Stimulated activated CD8-positive, alpha-beta memory T cell treated with anti-CD3 and anti-CD28 coated beads, Interleukin-15, amount 100 ng/mL, for 1 hour (primary cell): ENCODE data around the gene ANKRD40.

Source experiments
- DNase-seq: peaks from one replicate; pipeline ENCODE4 v3.0.0-alpha.2; 2020; ENCODE audit warnings: low read depth

Gene ANKRD40

GRCh38 chr17:50668025-50668837 lies 39.5 kb downstream of the ANKRD40 start:
- no peak for DNase-seq

GRCh38 chr17:50667259-50668024 lies 40.3 kb downstream of the ANKRD40 start:
- no peak for DNase-seq

GRCh38 chr17:50666316-50666715 lies 41.4 kb downstream of the ANKRD40 start:
- no peak for DNase-seq

- no peak for DNase-seq
Measured at GRCh38 chr17:50665838-50666237, 41.9 kb downstream of the ANKRD40 start.

GRCh38 chr17:50664788-50665458 lies 42.8 kb downstream of the ANKRD40 start:
- no peak for DNase-seq

- DNase-seq, result no peak
Measured at GRCh38 chr17:50663812-50664374, 43.8 kb downstream of the ANKRD40 start.

- no peak for DNase-seq
Measured at GRCh38 chr17:50662632-50663225, 45.0 kb downstream of the ANKRD40 start.

- DNase-seq, result no peak
Measured at GRCh38 chr17:50661795-50662391, 45.8 kb downstream of the ANKRD40 start.

GRCh38 chr17:50661348-50661747 lies 46.4 kb downstream of the ANKRD40 start:
- DNase-seq, result no peak

- DNase-seq, result no peak
Measured at GRCh38 chr17:50660887-50661345, 46.8 kb downstream of the ANKRD40 start.

GRCh38 chr17:50660042-50660886 lies 47.5 kb downstream of the ANKRD40 start:
- no peak for DNase-seq

GRCh38 chr17:50659179-50659578 lies 48.5 kb downstream of the ANKRD40 start:
- no peak for DNase-seq

- no peak for DNase-seq
Measured at GRCh38 chr17:50658616-50659015, 49.1 kb downstream of the ANKRD40 start.

- no peak for DNase-seq
Measured at GRCh38 chr17:50657627-50658026, 50.1 kb downstream of the ANKRD40 start.

GRCh38 chr17:50657054-50657453 lies 50.7 kb downstream of the ANKRD40 start:
- DNase-seq, result no peak

- no peak for DNase-seq
Measured at GRCh38 chr17:50656509-50656908, 51.2 kb downstream of the ANKRD40 start.

GRCh38 chr17:50653738-50654137 lies 54.0 kb downstream of the ANKRD40 start:
- no peak for DNase-seq

- no peak for DNase-seq
Measured at GRCh38 chr17:50651661-50652060, 56.1 kb downstream of the ANKRD40 start.

GRCh38 chr17:50649042-50649908 lies 58.4 kb downstream of the ANKRD40 start:
- DNase-seq, result no peak

- no peak for DNase-seq
Measured at GRCh38 chr17:50647187-50647586, 60.5 kb downstream of the ANKRD40 start.
